T-helper 2 cell treated with Interferon-gamma antibody and Interleukin-4, amounts not matched to agents 5 μg/mL and 100 μg/mL, for 36 hours (primary cell): ENCODE data around the gene P2RX6.
"Not testable (repeated sequence)": the region's sequence is repeated elsewhere in the genome, so short reads cannot be mapped to it uniquely, and the experiment has no call there.

Experiments
- DNase-seq: peaks from one replicate; pipeline ENCODE4 v3.0.0; 2021; ENCODE audit warnings: low spot score
- H3K27ac Mint-ChIP-seq: one replicate; pipeline ENCODE4 v1.8.0; 2021; ENCODE audit warnings: mild to moderate bottlenecking, mixed read lengths
- H3K27me3 Mint-ChIP-seq: one replicate; pipeline ENCODE4 v1.8.0; 2021; ENCODE audit warnings: low read depth, mixed read lengths
- H3K36me3 Mint-ChIP-seq: one replicate; pipeline ENCODE4 v1.8.0; 2021; ENCODE audit warnings: low read depth, mixed read lengths
- H3K4me1 Mint-ChIP-seq: one replicate; pipeline ENCODE4 v1.8.0; 2021; ENCODE audit warnings: low read depth, mixed read lengths
- H3K4me3 Mint-ChIP-seq: one replicate; pipeline ENCODE4 v1.8.0; 2022; ENCODE audit warnings: mild to moderate bottlenecking, moderate library complexity, mixed read lengths
- H3K9me3 Mint-ChIP-seq: one replicate; pipeline ENCODE4 v1.8.0; 2021; ENCODE audit warnings: mixed read lengths

Gene P2RX6

DNA sequence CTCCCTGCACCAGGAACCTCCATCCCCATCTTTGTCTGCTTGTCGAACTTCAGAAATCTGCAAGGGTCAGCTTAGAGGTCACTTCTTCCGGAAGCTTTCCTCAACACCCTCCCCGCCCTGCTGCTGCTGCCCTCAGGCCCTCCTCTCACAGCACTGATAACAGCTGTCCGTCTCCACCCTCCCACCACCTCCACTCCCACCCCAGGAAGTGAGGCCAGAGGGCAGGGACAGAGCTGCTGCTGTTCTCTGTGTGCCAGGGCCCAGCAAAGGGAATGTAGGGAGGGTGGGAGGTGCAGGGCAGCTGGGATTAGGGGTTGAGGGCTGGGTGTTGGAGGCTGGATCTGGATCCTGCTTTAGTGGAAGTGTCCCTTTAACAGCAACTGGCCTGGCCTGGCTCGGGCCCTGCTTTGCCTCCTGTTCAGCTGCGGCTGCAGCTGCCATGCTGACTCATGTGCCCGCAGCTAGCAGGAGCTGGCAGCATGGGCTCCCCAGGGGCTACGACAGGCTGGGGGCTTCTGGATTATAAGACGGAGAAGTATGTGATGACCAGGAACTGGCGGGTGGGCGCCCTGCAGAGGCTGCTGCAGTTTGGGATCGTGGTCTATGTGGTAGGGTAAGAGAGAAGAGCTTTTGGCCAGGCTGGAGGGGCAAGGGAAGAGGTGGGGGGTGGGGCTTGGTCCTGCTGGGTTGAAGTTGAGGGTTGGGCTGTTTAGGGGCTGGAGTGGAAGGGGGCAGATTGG lies at the start of gene P2RX6:
P2RX6 (plus strand) TSS at position 440 of the 740 bp plus-strand sequence; CDS start at position 450, 10 bp downstream.
- H3K4me1 Mint-ChIP-seq, result peaks cover 15% of the 10 kb centered on the region
- peak within 1 kb of the TSS; percentile 86 for H3K4me3 Mint-ChIP-seq
- DNase-seq, result no peak
- no peaks in the 10 kb centered on the region for H3K36me3 Mint-ChIP-seq
- H3K27me3 Mint-ChIP-seq, result peaks cover 7% of the 10 kb centered on the region
- no peaks in the 10 kb centered on the region for H3K9me3 Mint-ChIP-seq
- peak within 1 kb of the TSS; percentile 76 for H3K27ac Mint-ChIP-seq

GRCh38 chr22:20965888-20966855 lies 48.8 kb upstream of the P2RX6 start:
- no peaks in the 10 kb centered on the region for H3K9me3 Mint-ChIP-seq
- no peaks in the 10 kb centered on the region for H3K36me3 Mint-ChIP-seq
- peaks cover 8% of the 10 kb centered on the region for H3K4me1 Mint-ChIP-seq
- no peak overlapping the region for H3K27ac Mint-ChIP-seq
- no peak for DNase-seq
- peaks cover 25% of the 10 kb centered on the region for H3K27me3 Mint-ChIP-seq
- no peak overlapping the region for H3K4me3 Mint-ChIP-seq

- peaks cover 6% of the 10 kb centered on the region for H3K4me1 Mint-ChIP-seq
- no peak within 1 kb of the TSS for H3K4me3 Mint-ChIP-seq
- no peaks in the 10 kb centered on the region for H3K36me3 Mint-ChIP-seq
- H3K27ac Mint-ChIP-seq, result no peak within 1 kb of the TSS
- H3K9me3 Mint-ChIP-seq, result no peaks in the 10 kb centered on the region
- H3K27me3 Mint-ChIP-seq, result peaks cover 22% of the 10 kb centered on the region
- DNase-seq, result no peak
These were observed 47.9 kb upstream of the P2RX6 start, which contains the start of gene AIFM3 for GRCh38 chr22:20966883-20967696. Gene AIFM3 (plus strand): TSS chr22:20967255. CDS start chr22:20967945, 690 bp downstream.

DNA sequence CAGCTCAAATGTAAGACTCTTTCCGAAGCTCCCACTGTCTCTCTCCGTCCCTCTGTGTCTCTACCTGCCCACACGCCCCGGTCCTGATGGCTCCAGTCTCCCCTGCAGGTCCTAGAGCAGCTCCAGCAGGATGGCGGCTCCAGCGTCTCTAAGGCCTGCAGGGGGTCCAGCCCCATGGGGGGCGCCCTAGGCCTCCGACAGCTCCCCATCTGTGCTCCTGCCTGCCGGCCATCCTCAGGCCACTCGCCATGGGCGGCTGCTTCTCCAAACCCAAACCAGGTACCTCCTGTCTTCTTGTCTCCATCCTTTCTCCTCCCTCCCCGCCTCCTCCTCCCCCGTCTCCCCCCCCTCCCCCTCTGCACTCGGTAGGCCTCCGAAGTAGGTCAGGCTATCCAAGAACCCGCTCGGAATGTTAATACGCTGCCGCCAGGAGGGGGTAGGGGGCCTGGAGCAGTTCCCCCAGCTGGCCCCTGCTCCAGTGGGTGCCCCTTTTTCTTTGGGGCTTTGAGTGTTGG lies 47.2 kb upstream of the P2RX6 start:
- peaks cover 22% of the 10 kb centered on the region for H3K27me3 Mint-ChIP-seq
- no peak overlapping the region for H3K4me3 Mint-ChIP-seq
- no peaks in the 10 kb centered on the region for H3K36me3 Mint-ChIP-seq
- H3K4me1 Mint-ChIP-seq, result peaks cover 6% of the 10 kb centered on the region
- DNase-seq, result no peak
- no peak overlapping the region for H3K27ac Mint-ChIP-seq
- H3K9me3 Mint-ChIP-seq, result no peaks in the 10 kb centered on the region

GRCh38 chr22:20968281-20968977 lies 46.5 kb upstream of the P2RX6 start:
- Mint-ChIP-seq H3K9me3 (no peaks in the 10 kb centered on the region), H3K4me1 (peaks cover 6% of the 10 kb centered on the region), H3K27me3 (peaks cover 17% of the 10 kb centered on the region), H3K4me3 (no peak overlapping the region), H3K36me3 (no peaks in the 10 kb centered on the region), H3K27ac (no peak overlapping the region)
- DNase-seq, result no peak

DNA sequence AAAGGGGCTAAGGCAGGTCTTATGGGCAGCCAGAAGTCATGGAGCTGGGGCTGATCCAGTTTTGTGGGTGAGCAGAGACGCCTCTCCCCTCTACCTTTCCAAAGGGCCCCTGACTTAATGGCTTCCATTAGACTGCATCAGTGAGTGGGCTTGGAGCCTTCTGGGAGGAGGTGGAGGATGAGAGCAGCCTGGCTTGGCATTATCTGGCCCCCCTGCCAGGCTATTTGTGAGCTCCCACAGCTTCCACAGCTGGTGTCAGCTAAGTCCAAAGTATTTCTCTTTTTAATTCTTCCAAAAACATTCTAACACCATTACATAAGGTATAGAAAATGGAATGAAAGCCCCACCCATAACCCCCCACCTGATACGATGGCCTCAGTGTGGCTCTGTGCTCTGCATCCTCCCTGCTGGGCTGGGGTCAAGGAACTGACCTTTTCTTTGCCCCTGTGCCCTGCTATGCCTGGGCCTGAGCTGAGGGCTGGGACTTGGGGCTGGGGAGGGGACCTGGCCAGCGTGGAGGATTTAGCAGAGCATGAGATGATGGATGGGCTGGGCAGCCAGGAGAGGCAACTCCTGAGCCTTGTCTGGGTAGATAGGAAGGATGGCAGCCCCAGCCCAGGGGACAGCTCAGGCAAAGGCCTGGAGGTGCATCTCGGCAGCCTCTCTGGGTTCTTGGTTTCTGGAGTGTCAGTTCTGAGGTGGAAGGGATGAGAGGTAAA lies 43.9 kb upstream of the P2RX6 start:
- H3K36me3 Mint-ChIP-seq, result no peaks in the 10 kb centered on the region
- no peak for DNase-seq
- peaks cover under 1% of the 10 kb centered on the region for H3K27me3 Mint-ChIP-seq
- no peak overlapping the region for H3K27ac Mint-ChIP-seq
- no peak overlapping the region for H3K4me3 Mint-ChIP-seq
- no peaks in the 10 kb centered on the region for H3K9me3 Mint-ChIP-seq
- peaks cover under 1% of the 10 kb centered on the region for H3K4me1 Mint-ChIP-seq

DNA sequence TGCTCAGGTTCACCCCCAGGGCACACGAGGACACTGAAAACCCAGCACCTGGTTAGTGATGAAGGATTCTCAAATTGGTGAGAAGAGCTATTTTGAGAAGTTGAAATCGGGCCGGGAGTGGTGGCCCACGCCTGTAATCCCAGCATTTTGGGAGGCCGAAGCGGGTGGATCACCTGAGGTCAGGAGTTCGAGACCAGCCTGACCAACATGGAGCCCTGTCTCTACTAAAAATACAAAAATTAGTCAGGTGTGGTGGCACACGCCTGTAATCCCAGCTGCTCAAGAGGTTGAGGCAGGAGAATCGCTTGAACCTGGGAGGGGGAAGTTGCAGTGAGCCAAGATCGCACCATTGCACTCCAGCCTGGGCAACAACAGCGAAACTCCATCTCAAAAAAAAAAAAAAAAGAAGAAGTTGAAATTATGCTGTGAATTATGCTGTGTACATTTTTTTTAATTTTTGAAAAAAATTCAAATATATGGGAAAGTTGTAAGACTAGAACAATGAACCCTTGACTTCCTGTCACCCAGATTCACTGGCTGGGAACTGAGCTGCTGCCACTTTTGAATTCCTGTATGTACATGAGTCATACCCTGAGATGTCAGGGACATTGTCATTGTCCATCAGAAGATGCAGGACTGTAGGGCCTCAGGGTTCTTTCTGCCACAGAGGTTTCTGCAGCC lies 42.8 kb upstream of the P2RX6 start:
- not testable (repeated sequence) for H3K4me1 Mint-ChIP-seq, H3K27ac Mint-ChIP-seq, H3K9me3 Mint-ChIP-seq, H3K36me3 Mint-ChIP-seq, H3K27me3 Mint-ChIP-seq, DNase-seq, H3K4me3 Mint-ChIP-seq

- Mint-ChIP-seq H3K36me3 (no peaks in the 10 kb centered on the region), H3K27ac (no peak overlapping the region), H3K27me3 (no peaks in the 10 kb centered on the region), H3K4me1 (no peaks in the 10 kb centered on the region), H3K4me3 (no peak overlapping the region), H3K9me3 (no peaks in the 10 kb centered on the region)
- DNase-seq, result no peak
These were observed 41.9 kb upstream of the P2RX6 start for GRCh38 chr22:20972933-20973577.

- H3K9me3 Mint-ChIP-seq, result peaks cover 4% of the 10 kb centered on the region
- no peaks in the 10 kb centered on the region for H3K4me1 Mint-ChIP-seq
- H3K4me3 Mint-ChIP-seq, result no peak overlapping the region
- no peaks in the 10 kb centered on the region for H3K27me3 Mint-ChIP-seq
- H3K27ac Mint-ChIP-seq, result no peak overlapping the region
- no peak for DNase-seq
- no peaks in the 10 kb centered on the region for H3K36me3 Mint-ChIP-seq
These were observed 41.2 kb upstream of the P2RX6 start for GRCh38 chr22:20973634-20974286.

DNA sequence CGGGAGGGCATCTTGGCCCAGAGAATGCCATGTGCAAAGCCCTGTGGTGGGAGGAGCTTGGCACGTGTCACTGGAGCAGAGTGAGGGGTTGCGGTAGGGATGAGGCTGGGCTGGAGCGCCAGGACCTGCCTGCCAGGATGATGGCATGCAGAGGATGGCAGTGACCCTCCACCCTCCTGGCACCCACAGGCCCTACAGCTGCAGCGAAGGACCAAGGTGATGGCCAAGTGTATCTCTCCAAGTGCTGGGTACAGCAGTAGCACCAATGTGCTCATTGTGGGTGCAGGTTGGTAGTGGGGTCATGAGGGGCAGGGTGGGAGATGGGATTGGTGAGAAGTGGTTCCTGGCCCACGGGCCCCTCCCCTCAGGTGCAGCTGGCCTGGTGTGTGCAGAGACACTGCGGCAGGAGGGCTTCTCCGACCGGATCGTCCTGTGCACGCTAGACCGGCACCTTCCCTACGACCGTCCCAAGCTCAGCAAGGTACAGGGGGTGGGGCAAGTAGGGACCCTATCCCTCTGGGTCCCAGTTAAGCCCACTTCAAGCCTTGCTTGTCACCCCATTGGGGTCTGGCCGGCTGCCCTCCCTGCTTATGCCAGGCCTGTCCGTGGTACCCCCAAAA lies 40.5 kb upstream of the P2RX6 start:
- Mint-ChIP-seq H3K27ac (no peak overlapping the region), H3K27me3 (no peaks in the 10 kb centered on the region)

More for the DNA sequence above, 40.5 kb upstream of the P2RX6 start:
- no peak for DNase-seq
- peaks cover 8% of the 10 kb centered on the region for H3K9me3 Mint-ChIP-seq
- peaks cover 5% of the 10 kb centered on the region for H3K4me1 Mint-ChIP-seq
- H3K4me3 Mint-ChIP-seq, result no peak overlapping the region
- H3K36me3 Mint-ChIP-seq, result no peaks in the 10 kb centered on the region
